H1 (cell line): ENCODE measurements around the gene ATP2C1. TPM values are rescaled to one million over a fixed set of nuclear protein-coding genes. Genes with fewer than 3 reads are reported as not detected.

Experiments used
- BACH1 ChIP-seq: IDR thresholded peaks from 2 replicates; pipeline ENCODE4 v1.6.1; 2012; ENCODE audit warnings: low read length, improper control_type of control experiment
- CBX5 ChIP-seq: fragments of 300-800, 300-1000 bp; sonication (generic); IDR thresholded peaks from 2 replicates; pipeline ENCODE4 v1.7.1; 2016; ENCODE audit warnings: antibody characterized with exemption, low read length, low read depth
- CEBPB ChIP-seq: IDR thresholded peaks from 2 replicates; pipeline ENCODE4 v1.6.1; 2012; ENCODE audit warnings: low read depth, low read length
- FOSL1 ChIP-seq: IDR thresholded peaks from 2 replicates; pipeline ENCODE4 v1.6.1; 2011; ENCODE audit warnings: mild to moderate bottlenecking, low read depth, low read length, moderate library complexity; ENCODE audit not compliant: insufficient read depth
- GTF2F1 ChIP-seq: IDR thresholded peaks from 2 replicates; pipeline ENCODE4 v1.6.1; 2012; ENCODE audit warnings: low read depth, low read length, improper control_type of control experiment, borderline replicate concordance
- HDAC2 ChIP-seq, 2 experiments: fragments of 300-600 bp in 1 of 2; sonication (generic) in 1 of 2; IDR thresholded peaks; 2 replicates each; pipeline ENCODE4 v1.6.1; 2011 to 2012; ENCODE audit warnings: low read depth in 2 of 2, low read length in 2 of 2, mild to moderate bottlenecking in 2 of 2, moderate library complexity in 2 of 2, borderline replicate concordance in 1 of 2, inconsistent platforms in 1 of 2
- KDM5A ChIP-seq: fragments of 200-600 bp; IDR thresholded peaks from 2 replicates; pipeline ENCODE4 v1.7.1; 2012; ENCODE audit warnings: mild to moderate bottlenecking, low read length, inconsistent platforms, mixed read lengths
- RAD21 ChIP-seq, 2 experiments: IDR thresholded peaks in 1 of 2; conservative IDR thresholded peaks in 1 of 2; 2 replicates each; pipeline ENCODE4 v1.6.1; 2011; ENCODE audit warnings: low read depth in 2 of 2, low read length in 2 of 2, improper control_type of control experiment in 1 of 2, inconsistent platforms in 1 of 2, mild to moderate bottlenecking in 1 of 2, moderate library complexity in 1 of 2
- ZNF274 ChIP-seq: IDR thresholded peaks from 2 replicates; pipeline ENCODE4 v1.7.0; 2012; ENCODE audit warnings: low read length, borderline replicate concordance; ENCODE audit errors: extremely low read depth
- polyA plus RNA-seq, 7 experiments: library from polyadenylated mRNA; depleted of rRNA in 3 of 7; stranded (reverse) in 5 of 7; unstranded in 2 of 7; fragments of >200 nt in 5 of 7; fragments of 200-250 nt in 2 of 7; gene quantifications; 1 replicate in 5 of 7; 2 replicates in 1 of 7; 4 replicates in 1 of 7; pipeline versions ENCODE4 v1.2.1 to v1.2.3, GENCODE V29; 2011 to 2013; ENCODE audit warnings: missing spikeins in 2 of 7, mixed read lengths in 2 of 7
- total RNA-seq: library from RNA; stranded (reverse); fragmentation: NEBNext Ultra II Directional; extraction: Animal tissue kit (Norgen Biotek cat#: 25700); gene quantifications from 2 replicates; pipeline ENCODE4 v1.2.1, GENCODE V29; 2021

ATP2C1 gene
- total and polyA plus RNA-seq, 2 of the 8 experiments (the other 6 are each of a cell fraction or from before 2014, with no cell fraction given) = 50.7 to 68.5 TPM

GRCh38 chr3:130846181-130846580, 47.7 kb upstream of the ATP2C1 start (continued):
- TF ChIP-seq FOSL1 = no peak
- TF ChIP-seq RAD21 (IDR thresholded peaks at IDR 0.05 in 1 of 2, conservative IDR thresholded peaks at IDR 0.05 in 1 of 2; ENCODE audit: low read depth in 2 of 2, low read length in 2 of 2) = no peak
- no peak for TF ChIP-seq CBX5
- no peak for TF ChIP-seq BACH1
- TF ChIP-seq GTF2F1 = no peak
- no peak for TF ChIP-seq HDAC2 (IDR thresholded peaks at IDR 0.05; ENCODE audit: borderline replicate concordance in 1 of 2, low read depth in 2 of 2, low read length in 2 of 2)
- TF ChIP-seq KDM5A = no peak
- no peak for TF ChIP-seq CEBPB
- no peak for TF ChIP-seq ZNF274
